Right lobe of liver (tissue), 4 donors: ENCODE measurements around the gene OBP2B.

Source experiments
- CTCF ChIP-seq, 4 donors: fragments of 200-600 bp in 3 of 4; fragments of 450-650 bp in 1 of 4; IDR thresholded peaks; one replicate each; pipeline versions ENCODE4 v1.5.1 to v1.8.0; 2016 to 2022; ENCODE audit warnings: antibody characterized with exemption in 4 of 4, mild to moderate bottlenecking in 2 of 4
- POLR2A ChIP-seq: fragments of 450-650 bp; IDR thresholded peaks from one replicate; pipeline ENCODE4 v1.6.1; 2017; ENCODE audit warnings: antibody characterized with exemption, mild to moderate bottlenecking
- donor health status: DM: no; HTN: no; CAD: no.
- donor health status: DM: no; HTN: no; CAD: no.
- donor health status: DM: no; HTN: yes; CAD: no.

DNA sequence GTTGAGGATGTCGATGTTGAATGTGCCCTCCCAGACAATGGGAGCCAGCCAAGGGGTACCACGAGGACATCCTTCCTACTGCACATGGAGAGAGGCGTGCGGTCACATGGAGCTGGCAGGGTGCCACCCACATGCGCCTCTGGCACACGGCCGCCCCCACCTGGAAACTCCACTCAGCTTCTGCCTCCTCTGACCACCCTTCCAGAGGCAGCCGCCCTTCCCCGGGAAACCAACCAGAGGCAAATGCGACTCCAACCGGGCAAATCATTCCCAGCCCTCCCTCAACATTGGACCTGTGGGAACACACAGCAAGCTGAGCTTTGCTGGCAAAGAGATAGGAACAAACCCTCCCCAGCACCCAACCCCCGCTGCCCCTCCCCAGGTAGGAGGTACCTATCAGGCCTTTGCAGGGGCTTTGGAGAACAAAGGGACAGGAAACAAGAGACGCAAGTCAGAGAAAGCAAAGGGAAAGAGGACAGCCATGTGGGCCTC lies 48.5 kb upstream of the OBP2B start:
- TF ChIP-seq CTCF (IDR thresholded peaks at IDR 0.05) (no peak), POLR2A (no peak)
